ENCODE measurements around the gene OR1F1. TPM values are rescaled to one million over a fixed set of nuclear protein-coding genes. Genes with fewer than 3 reads are reported as not detected.
"Not testable (repeated sequence)": the region's sequence is repeated elsewhere in the genome, so short reads cannot be mapped to it uniquely, and the experiment has no call there.

OR1F1 gene
- total RNA-seq, 1 donor: not detected

- no peak for DNase-seq (ENCODE audit: low read depth)
Measured at GRCh38 chr16:3173892-3174617, 13.9 kb upstream of the OR1F1 start.

DNA sequence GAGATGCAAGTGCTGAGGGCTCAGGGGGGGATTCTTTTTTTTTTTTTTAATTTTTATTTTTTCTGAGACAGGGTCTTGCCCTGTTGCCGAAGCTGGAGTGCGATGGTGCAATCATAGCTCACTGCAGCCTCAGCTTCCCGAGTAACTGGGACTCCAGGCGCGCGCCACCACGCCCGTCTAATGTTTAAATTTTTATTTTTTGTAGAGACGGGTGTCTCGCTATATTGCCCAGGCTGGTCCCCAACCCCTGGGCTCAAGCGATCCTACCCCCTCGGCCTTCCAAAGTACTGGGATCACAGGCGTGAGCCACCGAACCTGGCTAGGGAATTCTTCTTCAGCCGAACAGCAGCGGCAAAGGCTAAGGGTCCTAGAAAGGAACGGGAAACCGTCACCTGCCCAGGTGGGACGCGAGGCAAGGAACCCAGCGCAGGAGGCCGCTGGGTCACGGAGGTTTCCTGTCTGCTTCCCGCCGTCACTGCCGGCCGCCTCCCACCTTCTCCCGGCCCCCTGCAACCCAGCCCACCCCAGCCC, 13.3 kb upstream of the OR1F1 start:
- DNase-seq (ENCODE audit: low read depth): no peak
- no peak overlapping the region for H3K4me3 ChIP-seq (ENCODE audit: low read depth, low read length)

More at GRCh38 chr16:3173892-3174617, 13.9 kb upstream of the OR1F1 start:
- TF ChIP-seq CTCF (IDR thresholded peaks at IDR 0.05; ENCODE audit: insufficient read depth, low read length): no peak
- H3K4me3 ChIP-seq (ENCODE audit: low read depth, low read length): no peak overlapping the region

GRCh38 chr16:3175157-3176093, 12.6 kb upstream of the OR1F1 start:
- DNase-seq (ENCODE audit: low read depth): no peak
- TF ChIP-seq CTCF (IDR thresholded peaks at IDR 0.05; ENCODE audit: insufficient read depth, low read length): no peak
- H3K4me3 ChIP-seq (ENCODE audit: low read depth, low read length): no peak overlapping the region

More for the DNA sequence above, 13.3 kb upstream of the OR1F1 start:
- TF ChIP-seq CTCF (IDR thresholded peaks at IDR 0.05; ENCODE audit: insufficient read depth, low read length): no peak

GRCh38 chr16:3179651-3180050, 8.4 kb upstream of the OR1F1 start:
- no peak for DNase-seq (ENCODE audit: low read depth)
- no peak for TF ChIP-seq CTCF (IDR thresholded peaks at IDR 0.05; ENCODE audit: insufficient read depth, low read length)
- no peak overlapping the region for H3K4me3 ChIP-seq (ENCODE audit: low read depth, low read length)

- no peak for DNase-seq (ENCODE audit: low read depth)
- no peak for TF ChIP-seq CTCF (IDR thresholded peaks at IDR 0.05; ENCODE audit: insufficient read depth, low read length)
- no peak overlapping the region for H3K4me3 ChIP-seq (ENCODE audit: low read depth, low read length)
Measured at GRCh38 chr16:3180445-3180878, 7.5 kb upstream of the OR1F1 start.

DNA sequence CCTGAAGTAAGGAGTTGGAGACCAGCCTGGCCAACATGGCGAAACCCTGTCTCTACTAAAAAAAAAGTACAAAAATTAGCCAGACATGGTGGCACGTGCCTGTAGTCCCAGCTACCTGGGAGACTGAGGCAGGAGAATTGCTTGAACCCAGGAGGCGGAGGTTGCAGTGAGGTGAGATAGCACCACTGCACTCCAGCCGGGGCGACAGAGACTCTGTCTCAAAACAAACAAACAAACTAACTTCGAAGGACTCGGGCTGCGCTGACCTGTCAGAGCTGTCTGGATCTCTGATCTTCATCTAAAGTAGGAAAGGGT, 5.8 kb upstream of the OR1F1 start:
- not testable (repeated sequence) for H3K4me3 ChIP-seq (ENCODE audit: low read depth, low read length); DNase-seq (ENCODE audit: low read depth)

Data from fibroblast of the aortic adventitia (primary cell).